Lower lobe of right lung (tissue), 2 donors: ENCODE measurements around the gene ACSS1. TPM values are rescaled to one million over a fixed set of nuclear protein-coding genes. Genes with fewer than 3 reads are reported as not detected.

Experiments
- ATAC-seq, 2 donors: fragments of 200-7000 bp; cut with Tn5 transposase; one replicate each; pipeline ENCODE4 v1.9.1; 2020 to 2022; ENCODE audit warnings: mild to moderate bottlenecking in 2 of 2, moderate library complexity in 2 of 2
- DNase-seq: peaks from one replicate; pipeline ENCODE4 v3.0.0-alpha.2; 2020
- H3K27ac ChIP-seq: fragments of 200-600 bp; one replicate; pipeline ENCODE4 v1.8.0; 2022
- H3K27me3 ChIP-seq: fragments of 200-600 bp; one replicate; pipeline ENCODE4 v1.8.0; 2022; ENCODE audit warnings: low read depth
- H3K36me3 ChIP-seq: fragments of 200-600 bp; one replicate; pipeline ENCODE4 v1.8.0; 2022; ENCODE audit warnings: mild to moderate bottlenecking
- H3K4me1 ChIP-seq: fragments of 200-600 bp; one replicate; pipeline ENCODE4 v1.8.0; 2022
- H3K4me3 ChIP-seq: fragments of 200-600 bp; one replicate; pipeline ENCODE4 v1.8.0; 2022; ENCODE audit warnings: mild to moderate bottlenecking
- H3K9me3 ChIP-seq: fragments of 200-600 bp; one replicate; pipeline ENCODE4 v1.8.0; 2022
- CTCF ChIP-seq: fragments of 200-600 bp; IDR thresholded peaks from one replicate; pipeline ENCODE4 v1.8.0; 2022; ENCODE audit warnings: antibody characterized with exemption, mild to moderate bottlenecking
- intact Hi-C: fragments of 100-400 bp; cut with DNase I; formaldehyde crosslinking; loops from one replicate; pipeline ENCODE4 v1.11.0; 2022
- total RNA-seq: library from RNA; stranded (reverse); fragmentation: NEBNext Ultra II Directional; extraction: Animal tissue kit (Norgen Biotek cat#: 25700); gene quantifications from one replicate; pipeline ENCODE4 v1.2.1, GENCODE V29; 2021
- donor health status: DM: no; HTN: yes; CAD: no; lungs with severe emphysema.

The ACSS1 gene
- total RNA-seq, 1 donor from 2014 or later, result 41.8 TPM

GRCh38 chr20:25025986-25026605, 31.8 kb downstream of the ACSS1 start:
- Histone ChIP-seq H3K4me1 (peaks cover 8% of the 10 kb centered on the region), H3K27ac (no peak overlapping the region), H3K27me3 (no peaks in the 10 kb centered on the region), H3K9me3 (no peaks in the 10 kb centered on the region), H3K4me3 (no peak overlapping the region), H3K36me3 (peaks cover 41% of the 10 kb centered on the region)
- ATAC-seq (peak in 1 of 2 donors; percentile 33), DNase-seq (no peak)
- TF ChIP-seq CTCF, result no peak
- intact Hi-C loops, result no loop called here

- Histone ChIP-seq H3K9me3 (no peaks in the 10 kb centered on the region), H3K36me3 (peaks cover 45% of the 10 kb centered on the region), H3K27ac (no peak overlapping the region), H3K4me3 (no peak overlapping the region), H3K4me1 (peaks cover 8% of the 10 kb centered on the region), H3K27me3 (no peaks in the 10 kb centered on the region)
- no peak for ATAC-seq
- TF ChIP-seq CTCF, result no peak
- intact Hi-C loops, result no loop called here
- DNase-seq, result no peak
Observed at GRCh38 chr20:25025091-25025861, 32.7 kb downstream of the ACSS1 start.

- intact Hi-C loops, result no loop called here
- no peak for TF ChIP-seq CTCF
- Histone ChIP-seq H3K27me3 (no peaks in the 10 kb centered on the region), H3K4me3 (no peak overlapping the region), H3K36me3 (peaks cover 43% of the 10 kb centered on the region), H3K4me1 (peaks cover 8% of the 10 kb centered on the region), H3K9me3 (no peaks in the 10 kb centered on the region), H3K27ac (no peak overlapping the region)
- no peak for DNase-seq
- no peak for ATAC-seq
Observed at GRCh38 chr20:25024171-25024570, 33.8 kb downstream of the ACSS1 start.

- Histone ChIP-seq H3K27ac (no peak overlapping the region), H3K4me3 (no peak overlapping the region), H3K9me3 (no peaks in the 10 kb centered on the region), H3K4me1 (peaks cover 8% of the 10 kb centered on the region), H3K27me3 (no peaks in the 10 kb centered on the region), H3K36me3 (peaks cover 42% of the 10 kb centered on the region)
- intact Hi-C loops, result no loop called here
- DNase-seq (no peak), ATAC-seq (no peak)
- no peak for TF ChIP-seq CTCF
Observed at GRCh38 chr20:25023356-25023755, 34.6 kb downstream of the ACSS1 start.

- Histone ChIP-seq H3K27ac (no peak overlapping the region), H3K4me1 (peaks cover 10% of the 10 kb centered on the region), H3K9me3 (no peaks in the 10 kb centered on the region), H3K36me3 (peaks cover 41% of the 10 kb centered on the region), H3K27me3 (no peaks in the 10 kb centered on the region), H3K4me3 (no peak overlapping the region)
- TF ChIP-seq CTCF, result no peak
- intact Hi-C loops, result no loop called here
- DNase-seq, result peak; percentile 81
- peak; percentile 76 to 88 for ATAC-seq
Observed at GRCh38 chr20:25022680-25023079, 35.3 kb downstream of the ACSS1 start.
